Ovary (tissue), 3 donors: ENCODE results near the gene PSMB7.

Source experiments
- CTCF ChIP-seq, 3 donors: fragments of 450-650 bp in 2 of 3; fragments of 200-600 bp in 1 of 3; IDR thresholded peaks; one replicate each; pipeline versions ENCODE4 v1.5.1 to v1.8.0; 2016 to 2022; ENCODE audit warnings: antibody characterized with exemption in 3 of 3, mild to moderate bottlenecking in 1 of 3
- EP300 ChIP-seq: sonication (generic); formaldehyde crosslinking; IDR thresholded peaks from one replicate; pipeline ENCODE4 v1.6.1; 2017; ENCODE audit warnings: antibody characterized with exemption
- donor health status: DM: no; HTN: no; CAD: no.

GRCh38 chr9:124340219-124341069 lies 74.8 kb downstream of the PSMB7 start:
- TF ChIP-seq CTCF (IDR thresholded peaks at IDR 0.05) (no peak), EP300 (no peak)
